SK-N-SH treated with all-trans-retinoic acid at 6 μM for 48 hours (cell line): ENCODE results near the gene TEX28.

ENCODE experiments used
- ARNTL ChIP-seq: fragments of 450-650 bp; formaldehyde crosslinking; IDR thresholded peaks from 2 replicates; pipeline ENCODE4 v1.5.0; 2020; ENCODE audit warnings: low read depth, mild to moderate bottlenecking, moderate library complexity, borderline replicate concordance
- PPARA ChIP-seq: fragments of 250-450 bp; sonication (Bioruptor Pico); IDR thresholded peaks from 2 replicates; pipeline ENCODE4 v1.5.0; 2020; ENCODE audit warnings: mild to moderate bottlenecking, borderline replicate concordance
- SNAI2 ChIP-seq: fragments of 250-450 bp; sonication (Bioruptor Pico); IDR thresholded peaks from 2 replicates; pipeline ENCODE4 v1.5.0; 2020; ENCODE audit warnings: mild to moderate bottlenecking, moderate library complexity
- ZFP3 ChIP-seq: fragments of 250-450 bp; sonication (Bioruptor Pico); IDR thresholded peaks from 2 replicates; pipeline ENCODE4 v1.5.0; 2020; ENCODE audit warnings: mild to moderate bottlenecking, moderate library complexity
- ZNF70 ChIP-seq: fragments of 450-650 bp; formaldehyde crosslinking; IDR thresholded peaks from 2 replicates; pipeline ENCODE4 v1.5.0; 2020; ENCODE audit warnings: mild to moderate bottlenecking, moderate library complexity
- ZNF8 ChIP-seq: fragments of 450-650 bp; formaldehyde crosslinking; IDR thresholded peaks from 2 replicates; pipeline ENCODE4 v1.5.0; 2020; ENCODE audit warnings: mild to moderate bottlenecking, moderate library complexity
- TF ChIP-seq, protein P1 (sequence below): fragments of 250-450 bp; sonication (Bioruptor Pico); IDR thresholded peaks from 2 replicates; pipeline ENCODE4 v1.5.0; 2020; ENCODE audit warnings: mild to moderate bottlenecking, moderate library complexity
- TF ChIP-seq, protein P2 (sequence below): fragments of 250-450 bp; sonication (Bioruptor Pico); IDR thresholded peaks from 2 replicates; pipeline ENCODE4 v1.8.0; 2020; ENCODE audit warnings: mild to moderate bottlenecking, moderate library complexity, borderline replicate concordance
- TF ChIP-seq, protein P3 (sequence below): fragments of 250-450 bp; sonication (Bioruptor Pico); IDR thresholded peaks from 2 replicates; pipeline ENCODE4 v1.5.1; 2020; ENCODE audit warnings: low read depth, mild to moderate bottlenecking, moderate library complexity

DNA sequence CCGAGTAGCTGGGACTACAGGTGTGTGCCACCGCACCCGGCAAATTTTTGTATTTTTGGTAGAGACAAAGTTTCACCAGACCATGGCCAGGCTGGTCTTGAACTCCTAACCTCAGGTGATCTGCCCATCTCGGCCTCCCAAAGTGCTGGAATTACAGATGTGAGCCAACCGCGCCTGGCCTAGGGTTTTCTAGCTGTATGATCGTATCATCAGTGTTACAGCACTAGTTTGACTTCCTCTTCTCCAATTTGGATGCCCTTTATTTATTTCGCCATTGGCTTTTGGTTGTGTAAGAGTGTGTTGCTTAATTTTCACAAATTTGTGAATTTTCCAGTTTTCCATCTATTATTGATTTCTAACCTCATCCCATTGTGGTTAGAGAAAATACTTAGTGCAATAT lies 5.9 kb upstream of the TEX28 start:
- TF ChIP-seq ZFP3 (CRISPR knock-in tag) = no peak
- TF ChIP-seq SNAI2 (CRISPR knock-in tag) = no peak
- TF ChIP-seq, protein P1, sequence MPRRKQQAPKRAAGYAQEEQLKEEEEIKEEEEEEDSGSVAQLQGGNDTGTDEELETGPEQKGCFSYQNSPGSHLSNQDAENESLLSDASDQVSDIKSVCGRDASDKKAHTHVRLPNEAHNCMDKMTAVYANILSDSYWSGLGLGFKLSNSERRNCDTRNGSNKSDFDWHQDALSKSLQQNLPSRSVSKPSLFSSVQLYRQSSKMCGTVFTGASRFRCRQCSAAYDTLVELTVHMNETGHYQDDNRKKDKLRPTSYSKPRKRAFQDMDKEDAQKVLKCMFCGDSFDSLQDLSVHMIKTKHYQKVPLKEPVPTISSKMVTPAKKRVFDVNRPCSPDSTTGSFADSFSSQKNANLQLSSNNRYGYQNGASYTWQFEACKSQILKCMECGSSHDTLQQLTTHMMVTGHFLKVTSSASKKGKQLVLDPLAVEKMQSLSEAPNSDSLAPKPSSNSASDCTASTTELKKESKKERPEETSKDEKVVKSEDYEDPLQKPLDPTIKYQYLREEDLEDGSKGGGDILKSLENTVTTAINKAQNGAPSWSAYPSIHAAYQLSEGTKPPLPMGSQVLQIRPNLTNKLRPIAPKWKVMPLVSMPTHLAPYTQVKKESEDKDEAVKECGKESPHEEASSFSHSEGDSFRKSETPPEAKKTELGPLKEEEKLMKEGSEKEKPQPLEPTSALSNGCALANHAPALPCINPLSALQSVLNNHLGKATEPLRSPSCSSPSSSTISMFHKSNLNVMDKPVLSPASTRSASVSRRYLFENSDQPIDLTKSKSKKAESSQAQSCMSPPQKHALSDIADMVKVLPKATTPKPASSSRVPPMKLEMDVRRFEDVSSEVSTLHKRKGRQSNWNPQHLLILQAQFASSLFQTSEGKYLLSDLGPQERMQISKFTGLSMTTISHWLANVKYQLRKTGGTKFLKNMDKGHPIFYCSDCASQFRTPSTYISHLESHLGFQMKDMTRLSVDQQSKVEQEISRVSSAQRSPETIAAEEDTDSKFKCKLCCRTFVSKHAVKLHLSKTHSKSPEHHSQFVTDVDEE (CRISPR knock-in tag) = no peak
- TF ChIP-seq ZNF70 (CRISPR knock-in tag) = no peak
- no peak for TF ChIP-seq PPARA (CRISPR knock-in tag)
- no peak for TF ChIP-seq ARNTL (CRISPR knock-in tag)
- TF ChIP-seq, protein P2, sequence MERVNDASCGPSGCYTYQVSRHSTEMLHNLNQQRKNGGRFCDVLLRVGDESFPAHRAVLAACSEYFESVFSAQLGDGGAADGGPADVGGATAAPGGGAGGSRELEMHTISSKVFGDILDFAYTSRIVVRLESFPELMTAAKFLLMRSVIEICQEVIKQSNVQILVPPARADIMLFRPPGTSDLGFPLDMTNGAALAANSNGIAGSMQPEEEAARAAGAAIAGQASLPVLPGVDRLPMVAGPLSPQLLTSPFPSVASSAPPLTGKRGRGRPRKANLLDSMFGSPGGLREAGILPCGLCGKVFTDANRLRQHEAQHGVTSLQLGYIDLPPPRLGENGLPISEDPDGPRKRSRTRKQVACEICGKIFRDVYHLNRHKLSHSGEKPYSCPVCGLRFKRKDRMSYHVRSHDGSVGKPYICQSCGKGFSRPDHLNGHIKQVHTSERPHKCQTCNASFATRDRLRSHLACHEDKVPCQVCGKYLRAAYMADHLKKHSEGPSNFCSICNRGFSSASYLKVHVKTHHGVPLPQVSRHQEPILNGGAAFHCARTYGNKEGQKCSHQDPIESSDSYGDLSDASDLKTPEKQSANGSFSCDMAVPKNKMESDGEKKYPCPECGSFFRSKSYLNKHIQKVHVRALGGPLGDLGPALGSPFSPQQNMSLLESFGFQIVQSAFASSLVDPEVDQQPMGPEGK (CRISPR knock-in tag) = no peak
- no peak for TF ChIP-seq ZNF8 (CRISPR knock-in tag)
- TF ChIP-seq, protein P3, sequence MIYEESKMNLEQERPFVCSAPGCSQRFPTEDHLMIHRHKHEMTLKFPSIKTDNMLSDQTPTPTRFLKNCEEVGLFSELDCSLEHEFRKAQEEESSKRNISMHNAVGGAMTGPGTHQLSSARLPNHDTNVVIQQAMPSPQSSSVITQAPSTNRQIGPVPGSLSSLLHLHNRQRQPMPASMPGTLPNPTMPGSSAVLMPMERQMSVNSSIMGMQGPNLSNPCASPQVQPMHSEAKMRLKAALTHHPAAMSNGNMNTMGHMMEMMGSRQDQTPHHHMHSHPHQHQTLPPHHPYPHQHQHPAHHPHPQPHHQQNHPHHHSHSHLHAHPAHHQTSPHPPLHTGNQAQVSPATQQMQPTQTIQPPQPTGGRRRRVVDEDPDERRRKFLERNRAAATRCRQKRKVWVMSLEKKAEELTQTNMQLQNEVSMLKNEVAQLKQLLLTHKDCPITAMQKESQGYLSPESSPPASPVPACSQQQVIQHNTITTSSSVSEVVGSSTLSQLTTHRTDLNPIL = no peak
